ENCODE measurements around the gene DMP1.

DMP1 gene

DNA sequence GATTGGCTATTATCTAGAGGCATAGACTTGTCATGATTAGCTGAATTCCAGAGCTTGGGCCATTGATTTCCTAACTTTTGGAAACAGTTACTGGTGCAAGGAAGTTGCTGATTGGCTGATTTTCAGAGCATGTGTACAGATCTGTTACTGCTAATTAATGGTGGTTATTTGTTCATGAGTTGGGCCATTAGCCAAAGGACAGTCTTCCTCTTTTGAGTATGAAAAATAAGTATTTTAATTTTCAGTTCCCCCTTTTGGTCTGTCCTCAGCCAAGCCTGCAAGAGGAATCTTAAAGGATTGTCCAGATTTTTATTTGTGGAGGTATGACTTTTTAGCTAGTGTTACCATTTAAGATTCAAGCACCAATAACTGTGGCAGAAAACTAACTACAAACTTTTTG is 48.7 kb upstream of the DMP1 start (continued):
- TF ChIP-seq, protein P1, sequence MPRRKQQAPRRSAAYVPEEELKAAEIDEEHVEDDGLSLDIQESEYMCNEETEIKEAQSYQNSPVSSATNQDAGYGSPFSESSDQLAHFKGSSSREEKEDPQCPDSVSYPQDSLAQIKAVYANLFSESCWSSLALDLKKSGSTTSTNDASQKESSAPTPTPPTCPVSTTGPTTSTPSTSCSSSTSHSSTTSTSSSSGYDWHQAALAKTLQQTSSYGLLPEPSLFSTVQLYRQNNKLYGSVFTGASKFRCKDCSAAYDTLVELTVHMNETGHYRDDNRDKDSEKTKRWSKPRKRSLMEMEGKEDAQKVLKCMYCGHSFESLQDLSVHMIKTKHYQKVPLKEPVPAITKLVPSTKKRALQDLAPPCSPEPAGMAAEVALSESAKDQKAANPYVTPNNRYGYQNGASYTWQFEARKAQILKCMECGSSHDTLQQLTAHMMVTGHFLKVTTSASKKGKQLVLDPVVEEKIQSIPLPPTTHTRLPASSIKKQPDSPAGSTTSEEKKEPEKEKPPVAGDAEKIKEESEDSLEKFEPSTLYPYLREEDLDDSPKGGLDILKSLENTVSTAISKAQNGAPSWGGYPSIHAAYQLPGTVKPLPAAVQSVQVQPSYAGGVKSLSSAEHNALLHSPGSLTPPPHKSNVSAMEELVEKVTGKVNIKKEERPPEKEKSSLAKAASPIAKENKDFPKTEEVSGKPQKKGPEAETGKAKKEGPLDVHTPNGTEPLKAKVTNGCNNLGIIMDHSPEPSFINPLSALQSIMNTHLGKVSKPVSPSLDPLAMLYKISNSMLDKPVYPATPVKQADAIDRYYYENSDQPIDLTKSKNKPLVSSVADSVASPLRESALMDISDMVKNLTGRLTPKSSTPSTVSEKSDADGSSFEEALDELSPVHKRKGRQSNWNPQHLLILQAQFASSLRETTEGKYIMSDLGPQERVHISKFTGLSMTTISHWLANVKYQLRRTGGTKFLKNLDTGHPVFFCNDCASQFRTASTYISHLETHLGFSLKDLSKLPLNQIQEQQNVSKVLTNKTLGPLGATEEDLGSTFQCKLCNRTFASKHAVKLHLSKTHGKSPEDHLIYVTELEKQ (tag by site-specific recombination; IDR thresholded peaks at IDR 0.05; ENCODE audit: borderline replicate concordance): no peak
- TF ChIP-seq ZNF544 (tag by site-specific recombination; IDR thresholded peaks at IDR 0.05) (no peak), ZNF248 (tag by site-specific recombination; IDR thresholded peaks at IDR 0.05) (no peak), ZNF416 (tag by site-specific recombination; IDR thresholded peaks at IDR 0.05) (no peak), ZNF138 (tag by site-specific recombination; IDR thresholded peaks at IDR 0.05; ENCODE audit: borderline replicate concordance) (no peak), ZFP37 (tag by site-specific recombination; IDR thresholded peaks at IDR 0.05) (no peak), ZNF623 (tag by site-specific recombination; IDR thresholded peaks at IDR 0.05) (no peak), ZNF785 (tag by site-specific recombination; IDR thresholded peaks at IDR 0.05) (no peak), ZNF354C (tag by site-specific recombination; IDR thresholded peaks at IDR 0.05; ENCODE audit: borderline replicate concordance, low read depth) (no peak), ZNF16 (tag by site-specific recombination; IDR thresholded peaks at IDR 0.05; ENCODE audit: low read depth) (no peak)
- TF ChIP-seq, protein P2, sequence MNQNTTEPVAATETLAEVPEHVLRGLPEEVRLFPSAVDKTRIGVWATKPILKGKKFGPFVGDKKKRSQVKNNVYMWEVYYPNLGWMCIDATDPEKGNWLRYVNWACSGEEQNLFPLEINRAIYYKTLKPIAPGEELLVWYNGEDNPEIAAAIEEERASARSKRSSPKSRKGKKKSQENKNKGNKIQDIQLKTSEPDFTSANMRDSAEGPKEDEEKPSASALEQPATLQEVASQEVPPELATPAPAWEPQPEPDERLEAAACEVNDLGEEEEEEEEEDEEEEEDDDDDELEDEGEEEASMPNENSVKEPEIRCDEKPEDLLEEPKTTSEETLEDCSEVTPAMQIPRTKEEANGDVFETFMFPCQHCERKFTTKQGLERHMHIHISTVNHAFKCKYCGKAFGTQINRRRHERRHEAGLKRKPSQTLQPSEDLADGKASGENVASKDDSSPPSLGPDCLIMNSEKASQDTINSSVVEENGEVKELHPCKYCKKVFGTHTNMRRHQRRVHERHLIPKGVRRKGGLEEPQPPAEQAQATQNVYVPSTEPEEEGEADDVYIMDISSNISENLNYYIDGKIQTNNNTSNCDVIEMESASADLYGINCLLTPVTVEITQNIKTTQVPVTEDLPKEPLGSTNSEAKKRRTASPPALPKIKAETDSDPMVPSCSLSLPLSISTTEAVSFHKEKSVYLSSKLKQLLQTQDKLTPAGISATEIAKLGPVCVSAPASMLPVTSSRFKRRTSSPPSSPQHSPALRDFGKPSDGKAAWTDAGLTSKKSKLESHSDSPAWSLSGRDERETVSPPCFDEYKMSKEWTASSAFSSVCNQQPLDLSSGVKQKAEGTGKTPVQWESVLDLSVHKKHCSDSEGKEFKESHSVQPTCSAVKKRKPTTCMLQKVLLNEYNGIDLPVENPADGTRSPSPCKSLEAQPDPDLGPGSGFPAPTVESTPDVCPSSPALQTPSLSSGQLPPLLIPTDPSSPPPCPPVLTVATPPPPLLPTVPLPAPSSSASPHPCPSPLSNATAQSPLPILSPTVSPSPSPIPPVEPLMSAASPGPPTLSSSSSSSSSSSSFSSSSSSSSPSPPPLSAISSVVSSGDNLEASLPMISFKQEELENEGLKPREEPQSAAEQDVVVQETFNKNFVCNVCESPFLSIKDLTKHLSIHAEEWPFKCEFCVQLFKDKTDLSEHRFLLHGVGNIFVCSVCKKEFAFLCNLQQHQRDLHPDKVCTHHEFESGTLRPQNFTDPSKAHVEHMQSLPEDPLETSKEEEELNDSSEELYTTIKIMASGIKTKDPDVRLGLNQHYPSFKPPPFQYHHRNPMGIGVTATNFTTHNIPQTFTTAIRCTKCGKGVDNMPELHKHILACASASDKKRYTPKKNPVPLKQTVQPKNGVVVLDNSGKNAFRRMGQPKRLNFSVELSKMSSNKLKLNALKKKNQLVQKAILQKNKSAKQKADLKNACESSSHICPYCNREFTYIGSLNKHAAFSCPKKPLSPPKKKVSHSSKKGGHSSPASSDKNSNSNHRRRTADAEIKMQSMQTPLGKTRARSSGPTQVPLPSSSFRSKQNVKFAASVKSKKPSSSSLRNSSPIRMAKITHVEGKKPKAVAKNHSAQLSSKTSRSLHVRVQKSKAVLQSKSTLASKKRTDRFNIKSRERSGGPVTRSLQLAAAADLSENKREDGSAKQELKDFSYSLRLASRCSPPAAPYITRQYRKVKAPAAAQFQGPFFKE (tag by site-specific recombination; IDR thresholded peaks at IDR 0.05; ENCODE audit: borderline replicate concordance): no peak

DNA sequence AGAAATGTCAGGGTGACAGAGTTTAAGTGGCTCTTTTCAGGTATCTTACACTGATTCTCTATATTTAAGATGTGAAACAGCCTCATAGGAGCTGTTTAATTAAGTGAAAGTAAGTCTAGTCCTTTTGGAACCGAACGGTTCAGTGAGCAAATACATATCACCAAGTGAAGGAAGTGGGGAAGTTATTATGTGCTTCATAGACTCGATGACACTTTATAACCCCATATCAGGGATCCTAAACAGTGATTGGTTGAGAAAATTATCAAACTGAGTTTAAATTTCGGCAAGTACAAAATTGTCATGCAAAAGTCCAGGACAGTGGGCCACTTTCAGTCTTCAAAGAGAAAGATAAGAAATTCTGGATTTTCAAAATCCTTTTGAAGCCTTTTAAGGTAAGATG is 41.9 kb upstream of the DMP1 start, which contains the start of gene DSPP:
TSS of gene DSPP (plus strand) at position 301 of the 400 bp plus-strand sequence. CDS start 2,380 bp downstream, outside the sequence.
- ChIA-PET POLR2A (no interaction called here), CTCF (no interaction called here)
- no peaks in the 10 kb centered on the region for H3K36me3 ChIP-seq (ENCODE audit: control insufficient read depth in 2 of 2, insufficient read depth in 1 of 2, low read length in 2 of 2)
- no peak within 1 kb of the TSS for H3K27ac ChIP-seq (ENCODE audit: extremely low read depth, low read depth, low read length)
- TF ChIP-seq, protein P3, sequence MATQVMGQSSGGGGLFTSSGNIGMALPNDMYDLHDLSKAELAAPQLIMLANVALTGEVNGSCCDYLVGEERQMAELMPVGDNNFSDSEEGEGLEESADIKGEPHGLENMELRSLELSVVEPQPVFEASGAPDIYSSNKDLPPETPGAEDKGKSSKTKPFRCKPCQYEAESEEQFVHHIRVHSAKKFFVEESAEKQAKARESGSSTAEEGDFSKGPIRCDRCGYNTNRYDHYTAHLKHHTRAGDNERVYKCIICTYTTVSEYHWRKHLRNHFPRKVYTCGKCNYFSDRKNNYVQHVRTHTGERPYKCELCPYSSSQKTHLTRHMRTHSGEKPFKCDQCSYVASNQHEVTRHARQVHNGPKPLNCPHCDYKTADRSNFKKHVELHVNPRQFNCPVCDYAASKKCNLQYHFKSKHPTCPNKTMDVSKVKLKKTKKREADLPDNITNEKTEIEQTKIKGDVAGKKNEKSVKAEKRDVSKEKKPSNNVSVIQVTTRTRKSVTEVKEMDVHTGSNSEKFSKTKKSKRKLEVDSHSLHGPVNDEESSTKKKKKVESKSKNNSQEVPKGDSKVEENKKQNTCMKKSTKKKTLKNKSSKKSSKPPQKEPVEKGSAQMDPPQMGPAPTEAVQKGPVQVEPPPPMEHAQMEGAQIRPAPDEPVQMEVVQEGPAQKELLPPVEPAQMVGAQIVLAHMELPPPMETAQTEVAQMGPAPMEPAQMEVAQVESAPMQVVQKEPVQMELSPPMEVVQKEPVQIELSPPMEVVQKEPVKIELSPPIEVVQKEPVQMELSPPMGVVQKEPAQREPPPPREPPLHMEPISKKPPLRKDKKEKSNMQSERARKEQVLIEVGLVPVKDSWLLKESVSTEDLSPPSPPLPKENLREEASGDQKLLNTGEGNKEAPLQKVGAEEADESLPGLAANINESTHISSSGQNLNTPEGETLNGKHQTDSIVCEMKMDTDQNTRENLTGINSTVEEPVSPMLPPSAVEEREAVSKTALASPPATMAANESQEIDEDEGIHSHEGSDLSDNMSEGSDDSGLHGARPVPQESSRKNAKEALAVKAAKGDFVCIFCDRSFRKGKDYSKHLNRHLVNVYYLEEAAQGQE (tag by site-specific recombination; IDR thresholded peaks at IDR 0.05): no peak
- TF ChIP-seq ZNF600 (tag by site-specific recombination; IDR thresholded peaks at IDR 0.05) (no peak), ZNF785 (tag by site-specific recombination; IDR thresholded peaks at IDR 0.05) (no peak), ZNF776 (tag by site-specific recombination; IDR thresholded peaks at IDR 0.05; ENCODE audit: borderline replicate concordance) (no peak), ZNF140 (tag by site-specific recombination; IDR thresholded peaks at IDR 0.05) (no peak), GLI4 (tag by site-specific recombination; IDR thresholded peaks at IDR 0.05) (no peak)
- TF ChIP-seq, protein P4, sequence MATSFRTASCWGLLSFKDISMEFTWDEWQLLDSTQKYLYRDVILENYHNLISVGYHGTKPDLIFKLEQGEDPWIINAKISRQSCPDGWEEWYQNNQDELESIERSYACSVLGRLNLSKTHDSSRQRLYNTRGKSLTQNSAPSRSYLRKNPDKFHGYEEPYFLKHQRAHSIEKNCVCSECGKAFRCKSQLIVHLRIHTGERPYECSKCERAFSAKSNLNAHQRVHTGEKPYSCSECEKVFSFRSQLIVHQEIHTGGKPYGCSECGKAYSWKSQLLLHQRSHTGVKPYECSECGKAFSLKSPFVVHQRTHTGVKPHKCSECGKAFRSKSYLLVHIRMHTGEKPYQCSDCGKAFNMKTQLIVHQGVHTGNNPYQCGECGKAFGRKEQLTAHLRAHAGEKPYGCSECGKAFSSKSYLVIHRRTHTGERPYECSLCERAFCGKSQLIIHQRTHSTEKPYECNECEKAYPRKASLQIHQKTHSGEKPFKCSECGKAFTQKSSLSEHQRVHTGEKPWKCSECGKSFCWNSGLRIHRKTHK (tag by site-specific recombination; IDR thresholded peaks at IDR 0.05): no peak
- TF ChIP-seq, protein P5, sequence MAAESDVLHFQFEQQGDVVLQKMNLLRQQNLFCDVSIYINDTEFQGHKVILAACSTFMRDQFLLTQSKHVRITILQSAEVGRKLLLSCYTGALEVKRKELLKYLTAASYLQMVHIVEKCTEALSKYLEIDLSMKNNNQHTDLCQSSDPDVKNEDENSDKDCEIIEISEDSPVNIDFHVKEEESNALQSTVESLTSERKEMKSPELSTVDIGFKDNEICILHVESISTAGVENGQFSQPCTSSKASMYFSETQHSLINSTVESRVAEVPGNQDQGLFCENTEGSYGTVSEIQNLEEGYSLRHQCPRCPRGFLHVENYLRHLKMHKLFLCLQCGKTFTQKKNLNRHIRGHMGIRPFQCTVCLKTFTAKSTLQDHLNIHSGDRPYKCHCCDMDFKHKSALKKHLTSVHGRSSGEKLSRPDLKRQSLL (tag by site-specific recombination; IDR thresholded peaks at IDR 0.05): no peak
- H3K4me1 ChIP-seq (ENCODE audit: control insufficient read depth, insufficient read depth, low read length): no peaks in the 10 kb centered on the region
- H3K9me3 ChIP-seq (ENCODE audit: control insufficient read depth, insufficient read depth, low read depth, low read length): no peaks in the 10 kb centered on the region
- no peak within 1 kb of the TSS for H3K4me3 ChIP-seq (ENCODE audit: low read depth, low read length)
